Activated CD8-positive, alpha-beta memory T cell treated with anti-CD3 and anti-CD28 coated beads, Interleukin-2, amount 50 U/mL, for 24 hours (primary cell): ENCODE results near the gene TLN1.

Source experiments
- DNase-seq: peaks from one replicate; pipeline ENCODE4 v3.0.0-alpha.2; 2020; ENCODE audit errors: extremely low read depth

Gene TLN1

DNA sequence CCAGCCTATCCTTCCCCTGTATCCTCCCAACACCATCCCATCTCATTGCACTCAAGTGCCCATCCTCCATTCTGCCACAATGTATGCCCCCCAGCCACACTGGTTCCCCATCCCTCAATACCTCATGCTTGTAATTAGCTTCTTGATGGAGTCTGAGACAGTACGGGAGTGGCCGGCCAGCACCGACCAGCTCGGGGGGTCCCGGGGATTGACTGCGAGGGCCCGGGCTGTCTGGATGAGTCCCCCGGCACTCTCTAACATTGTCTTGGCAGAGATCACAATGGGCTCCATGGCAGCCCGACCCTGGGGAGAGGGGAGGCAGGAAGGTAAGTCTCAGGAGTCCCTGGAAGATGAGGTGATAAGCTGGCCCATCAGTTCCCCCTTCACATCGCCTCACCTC is 25.0 kb downstream of the TLN1 start:
- DNase-seq: no peak

DNA sequence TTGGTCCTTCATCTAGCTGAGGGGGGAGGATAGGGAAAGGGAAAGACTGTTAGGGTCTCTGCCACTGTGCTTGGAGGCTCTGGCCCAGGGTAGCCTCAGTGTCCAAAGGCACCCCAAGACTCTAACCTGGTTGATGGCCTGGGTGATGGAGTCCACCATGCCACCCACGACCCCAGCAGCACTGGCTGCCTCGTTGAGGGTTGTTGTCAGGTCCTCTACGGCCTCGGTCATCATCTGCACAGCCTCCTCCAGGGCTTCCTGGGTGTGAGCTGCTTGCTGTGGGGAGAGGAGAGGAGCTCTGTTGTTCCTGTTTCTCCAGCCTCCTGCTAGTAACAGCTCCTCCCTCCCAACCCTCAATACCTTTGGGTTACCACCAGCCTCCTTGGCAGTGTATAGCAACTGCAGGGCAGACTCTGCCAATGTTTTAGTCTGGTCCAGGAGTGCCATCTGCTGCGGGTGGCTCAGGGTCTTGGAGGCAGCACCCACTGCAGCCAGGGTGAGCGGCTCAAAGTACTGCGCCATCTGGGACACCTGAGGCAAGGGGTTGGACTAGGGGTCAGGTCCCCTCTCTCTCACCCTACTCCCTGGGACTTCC is 26.1 kb downstream of the TLN1 start:
- DNase-seq: no peak

DNA sequence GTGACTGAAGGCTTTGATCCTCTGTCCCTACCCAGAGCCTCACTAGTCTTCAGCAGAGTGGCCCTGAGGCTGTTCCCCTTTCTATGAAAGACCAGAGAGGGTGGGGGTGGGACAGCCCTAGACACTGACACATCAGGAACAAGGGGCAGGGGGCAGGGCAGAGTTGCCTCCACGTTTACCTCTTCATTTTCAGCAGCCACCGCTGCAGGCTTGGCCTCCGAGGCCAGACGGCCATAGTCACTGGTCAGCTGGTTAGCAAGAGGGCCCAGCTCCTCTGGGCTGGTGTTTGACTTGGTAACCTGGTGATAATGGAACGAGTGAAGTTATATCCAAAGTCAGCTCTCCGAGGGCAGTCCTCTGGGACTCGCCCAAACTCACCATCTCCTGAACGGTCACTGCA is 26.6 kb downstream of the TLN1 start:
- no peak for DNase-seq

GRCh38 chr9:35703906-35704672 is 27.9 kb downstream of the TLN1 start:
- no peak for DNase-seq

DNA sequence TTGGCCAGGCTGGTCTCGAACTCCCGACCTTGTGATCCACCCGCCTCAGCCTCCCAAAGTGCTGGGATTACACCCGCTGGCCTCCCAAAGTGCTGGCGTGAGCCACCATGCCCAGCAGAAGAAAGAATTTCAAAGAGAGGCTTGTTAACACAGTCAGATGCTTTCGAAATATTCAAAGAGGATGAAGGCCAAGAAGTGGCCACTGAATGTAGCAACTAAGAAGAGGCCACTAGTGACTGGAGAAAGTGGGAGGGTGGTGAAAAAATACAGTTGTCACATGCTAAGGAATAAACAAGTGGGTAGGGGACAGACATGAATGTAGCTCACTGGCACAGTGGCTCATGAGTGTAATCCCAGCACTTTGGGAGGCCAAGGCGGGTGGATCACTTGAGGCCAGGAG is 29.3 kb downstream of the TLN1 start:
- DNase-seq: no peak

- no peak for DNase-seq
Measured at GRCh38 chr9:35700942-35701341, 31.1 kb downstream of the TLN1 start.

GRCh38 chr9:35700031-35700430 is 32.0 kb downstream of the TLN1 start:
- DNase-seq: no peak

- no peak for DNase-seq
Measured at GRCh38 chr9:35698231-35698630, 33.8 kb downstream of the TLN1 start.

DNA sequence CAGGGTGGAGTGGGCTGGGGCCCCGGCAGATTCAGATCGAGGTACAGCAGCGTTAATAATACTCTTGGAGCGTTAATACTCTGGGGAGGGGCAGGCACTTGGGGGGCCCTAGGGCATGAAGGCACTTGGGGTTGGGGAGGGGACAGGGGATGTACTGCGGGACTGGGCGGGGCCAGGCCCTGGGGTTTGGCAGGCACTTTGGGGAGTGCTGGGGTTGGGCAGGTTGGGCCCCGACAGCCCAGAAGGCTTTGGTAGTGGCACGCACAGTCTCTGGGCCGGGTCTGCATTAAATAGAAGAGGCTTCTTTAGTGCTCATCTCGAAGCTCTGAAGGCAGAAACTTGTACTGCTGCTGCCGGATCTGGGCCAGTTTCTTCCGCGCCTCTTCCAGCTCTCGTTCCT is 34.5 kb downstream of the TLN1 start:
- DNase-seq: no peak

GRCh38 chr9:35696520-35697215 is 35.3 kb downstream of the TLN1 start:
- DNase-seq: no peak

DNA sequence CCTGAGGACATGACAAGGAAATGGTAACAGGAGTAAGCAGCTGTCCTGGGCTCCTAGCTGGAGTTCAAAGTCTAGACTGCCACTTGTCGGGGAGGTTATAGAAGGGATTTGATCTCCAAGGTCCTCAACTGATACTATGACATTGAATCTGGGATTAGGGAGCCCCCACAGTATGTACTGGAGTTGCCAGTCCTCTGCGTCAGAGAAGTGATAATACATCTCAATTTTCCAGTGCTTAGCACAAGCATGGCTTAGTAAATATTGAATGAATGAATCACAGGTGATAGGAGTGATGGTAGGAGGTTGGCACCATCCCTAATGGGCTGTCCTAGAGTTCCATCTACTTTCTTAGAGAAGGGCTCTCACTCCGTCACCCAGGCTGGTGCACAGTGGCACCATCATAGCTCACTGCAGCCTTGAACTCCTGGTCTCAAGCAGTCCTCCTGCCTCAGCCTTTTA is 36.0 kb downstream of the TLN1 start:
- DNase-seq: no peak

- DNase-seq: no peak
Measured at GRCh38 chr9:35691757-35692301, 40.2 kb downstream of the TLN1 start.

DNA sequence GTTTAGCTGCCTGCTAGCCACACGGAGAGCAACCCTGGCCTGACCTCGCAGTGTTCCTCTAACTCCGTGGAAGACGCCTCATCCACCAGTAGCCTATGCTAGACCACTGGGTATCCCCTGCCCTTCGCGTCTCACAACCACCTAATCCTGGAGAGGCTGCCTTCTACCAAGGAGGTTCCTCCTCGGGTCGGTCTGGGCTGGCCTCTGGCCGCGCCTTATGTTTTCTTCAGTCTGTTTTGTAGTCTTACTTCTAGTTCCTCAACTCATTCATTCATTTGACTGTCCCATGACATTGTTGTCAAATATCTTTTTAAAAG is 40.7 kb downstream of the TLN1 start:
- DNase-seq: no peak

DNA sequence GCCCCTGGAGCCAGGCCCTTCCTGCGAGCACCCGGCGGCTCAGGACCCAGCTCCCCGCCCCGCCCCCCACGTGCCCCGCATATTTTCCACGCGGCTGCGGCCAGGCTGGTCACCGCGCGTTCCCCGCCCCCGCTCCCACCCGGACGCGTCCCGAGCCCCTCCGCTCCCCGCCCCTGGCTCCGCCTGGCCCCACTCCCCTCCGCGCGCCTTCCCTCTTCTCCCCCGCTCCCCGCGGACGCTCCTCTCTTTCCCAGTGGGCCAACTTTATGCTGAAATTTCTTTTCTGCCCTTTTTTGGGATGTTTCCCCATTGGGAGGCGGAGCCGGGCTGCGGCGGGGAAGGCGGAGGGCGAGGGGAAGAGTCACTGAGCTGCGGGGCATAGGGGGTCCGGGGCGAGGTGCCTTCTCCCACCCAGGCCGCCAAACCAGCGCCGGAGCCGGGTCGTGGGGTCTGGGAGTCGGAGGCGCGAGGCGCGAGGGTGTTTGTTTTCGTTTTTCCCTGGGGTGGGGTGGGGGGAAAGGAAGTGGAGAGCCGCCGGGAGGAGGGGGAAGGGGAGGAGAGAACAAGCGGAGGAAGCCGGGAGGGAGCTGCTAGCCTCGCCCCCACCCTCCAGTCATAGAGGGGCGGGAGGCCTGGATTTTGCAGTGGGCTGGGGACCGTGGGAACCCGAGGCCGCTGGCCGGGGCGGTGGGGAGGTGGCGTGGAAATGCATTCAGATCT is 41.2 kb downstream of the TLN1 start:
- DNase-seq: no peak

- DNase-seq: no peak
Measured at GRCh38 chr9:35690294-35690613, 41.7 kb downstream of the TLN1 start.

DNA sequence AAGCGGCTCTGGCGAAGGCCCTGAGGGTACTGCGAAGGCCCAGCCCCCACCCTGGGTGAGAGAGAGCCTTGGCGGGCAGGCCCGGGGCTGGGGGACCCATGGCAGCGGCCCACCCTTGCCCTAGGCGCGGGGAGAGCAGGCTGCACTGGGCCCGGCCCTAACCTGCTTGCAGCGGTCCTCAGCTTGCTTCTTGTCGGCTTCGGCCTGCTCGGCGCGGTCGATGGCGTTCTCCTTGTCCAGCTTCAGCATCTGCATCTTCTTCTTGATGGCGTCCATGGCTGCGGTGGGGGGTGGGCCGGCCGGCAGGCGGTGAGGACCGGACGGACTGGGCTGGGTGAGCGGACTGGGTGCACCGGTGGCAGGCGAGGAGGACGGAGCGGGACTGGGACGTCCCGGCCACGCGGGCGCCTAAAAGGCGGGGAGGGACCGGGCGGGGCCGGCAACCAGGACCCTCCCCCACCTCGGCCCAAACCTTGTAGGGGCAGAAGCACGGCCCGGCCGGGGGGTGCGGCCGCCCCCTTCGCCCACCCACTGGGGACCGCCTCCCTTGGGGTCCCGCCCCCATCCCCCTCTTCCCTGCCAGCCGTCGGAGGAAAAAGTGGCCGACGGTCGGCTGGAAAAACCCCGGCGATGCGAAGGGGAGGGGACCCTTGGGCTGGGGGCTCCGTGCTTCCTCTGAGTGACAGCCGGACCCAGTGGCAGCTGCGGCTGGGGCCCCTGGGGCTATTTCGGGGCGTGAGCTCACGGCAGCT is 42.3 kb downstream of the TLN1 start, which contains the start of gene TPM2:
Gene TPM2, minus strand, starts transcription at position 384 of the 752 bp plus-strand sequence. Its CDS starts 108 bp downstream, at position 276.
- DNase-seq: no peak

DNA sequence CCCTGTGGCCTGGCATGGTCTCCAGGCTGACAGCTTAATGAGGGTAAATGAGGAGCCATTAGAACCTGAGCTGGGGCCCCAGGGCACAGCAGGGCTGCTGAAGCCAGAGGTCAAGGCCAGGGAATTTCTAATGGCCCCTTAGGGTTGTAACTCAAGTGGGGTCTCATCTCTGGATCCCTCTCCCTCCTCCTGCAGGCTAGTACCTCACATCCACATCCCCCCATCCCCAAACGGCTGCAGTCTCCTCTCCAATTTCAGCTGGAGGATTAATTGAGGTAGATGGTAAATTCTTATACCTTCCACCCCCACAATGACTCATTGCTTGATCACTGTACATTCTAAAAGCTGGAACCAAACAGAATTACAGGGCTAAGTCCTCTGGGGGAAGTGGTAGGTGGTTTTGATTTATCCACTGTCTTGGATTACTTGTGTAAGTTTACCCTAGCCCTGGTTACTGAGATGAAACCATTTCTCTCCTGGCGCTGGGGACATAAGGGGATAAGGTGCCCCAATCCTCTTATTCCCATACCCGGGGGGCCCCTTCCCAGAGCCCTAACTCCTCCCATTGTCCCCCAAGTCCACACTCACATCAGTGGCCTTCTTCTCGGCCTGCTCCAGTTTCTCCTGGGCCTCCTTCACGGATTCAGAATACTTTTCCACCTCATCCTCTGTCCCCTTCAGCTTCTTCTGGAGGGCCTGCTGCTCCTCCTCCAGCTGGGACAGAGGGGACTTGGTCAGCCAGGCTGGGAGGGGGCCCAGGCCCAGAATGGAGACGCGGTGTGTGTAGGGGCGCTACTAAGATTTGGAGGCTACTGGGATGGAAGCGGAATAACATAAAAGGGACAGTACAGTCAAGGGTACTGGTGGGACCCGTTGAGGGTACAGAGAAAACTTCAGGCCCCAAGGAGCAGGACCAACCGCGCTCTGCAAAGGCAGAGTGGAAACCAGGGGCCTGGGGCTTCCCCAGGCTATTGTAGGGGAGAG is 43.1 kb downstream of the TLN1 start:
- DNase-seq: no peak

- DNase-seq: no peak
Measured at GRCh38 chr9:35687972-35688557, 43.9 kb downstream of the TLN1 start.

GRCh38 chr9:35687306-35687705 is 44.7 kb downstream of the TLN1 start:
- no peak for DNase-seq
